ENCODE results near the gene FEM1B.

Gene FEM1B

GRCh38 chr15:68259883-68260282 is 17.7 kb upstream of the FEM1B start:
- no peak for DNase-seq

GRCh38 chr15:68261241-68261640 is 16.3 kb upstream of the FEM1B start:
- no peak for DNase-seq

GRCh38 chr15:68261980-68262379 is 15.6 kb upstream of the FEM1B start:
- DNase-seq = no peak

DNA sequence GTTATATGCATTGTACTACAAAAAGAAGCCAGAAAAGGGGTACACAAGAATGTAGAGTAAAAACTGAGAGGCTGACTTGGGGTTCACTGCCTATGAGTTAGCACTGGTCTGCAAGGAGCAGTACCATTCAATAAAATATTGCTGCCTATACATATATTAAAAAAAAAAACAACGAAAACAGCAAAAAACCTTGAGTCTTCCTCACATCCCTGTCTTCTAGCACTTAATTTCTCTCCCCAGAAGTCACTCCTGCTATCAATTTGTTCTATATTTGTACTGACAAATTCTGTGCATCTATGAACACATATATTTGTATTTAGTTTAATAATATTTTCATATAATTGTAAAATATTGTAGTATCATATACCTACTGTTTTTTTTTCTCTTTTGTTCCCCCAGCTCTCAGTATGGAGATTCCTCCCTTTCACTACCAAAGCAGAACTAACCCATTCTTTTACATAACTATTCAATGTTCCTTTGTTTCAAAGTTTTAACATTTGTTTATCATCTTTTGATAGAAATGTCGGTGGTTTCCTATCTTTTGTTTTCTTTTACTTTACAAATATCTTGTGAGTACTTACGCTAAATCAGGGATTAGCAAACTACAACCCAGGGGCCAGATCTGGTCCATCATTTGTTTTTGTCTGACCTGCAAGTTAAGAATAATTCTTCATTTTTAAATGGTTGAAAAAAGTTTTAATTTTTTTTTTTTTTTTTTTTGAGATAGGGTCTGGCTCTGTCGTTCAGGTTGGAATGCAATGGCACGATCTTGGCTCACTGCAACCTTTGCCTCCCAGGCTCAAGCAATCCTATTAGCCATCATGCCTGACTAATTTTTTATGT is 14.8 kb upstream of the FEM1B start:
- DNase-seq = no peak

DNA sequence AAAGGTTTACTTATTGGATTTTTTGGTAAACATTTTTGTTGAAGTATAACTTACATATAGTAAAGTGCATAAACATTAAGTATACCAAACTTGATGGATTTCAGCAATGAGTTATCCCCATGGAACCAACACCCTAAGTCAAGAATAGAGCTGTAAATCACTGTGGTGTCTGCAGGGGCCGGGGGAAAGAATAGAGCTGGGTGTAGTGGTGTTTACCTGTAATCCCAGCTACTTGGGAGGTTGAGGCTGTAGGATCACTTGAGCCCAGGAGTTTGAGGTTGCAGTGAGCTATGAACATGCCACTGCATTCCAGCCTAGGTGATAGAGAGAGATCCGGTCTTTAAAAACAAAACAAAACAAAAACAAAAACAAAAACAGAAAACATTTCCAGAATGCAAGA is 13.3 kb upstream of the FEM1B start:
- DNase-seq = no peak

DNA sequence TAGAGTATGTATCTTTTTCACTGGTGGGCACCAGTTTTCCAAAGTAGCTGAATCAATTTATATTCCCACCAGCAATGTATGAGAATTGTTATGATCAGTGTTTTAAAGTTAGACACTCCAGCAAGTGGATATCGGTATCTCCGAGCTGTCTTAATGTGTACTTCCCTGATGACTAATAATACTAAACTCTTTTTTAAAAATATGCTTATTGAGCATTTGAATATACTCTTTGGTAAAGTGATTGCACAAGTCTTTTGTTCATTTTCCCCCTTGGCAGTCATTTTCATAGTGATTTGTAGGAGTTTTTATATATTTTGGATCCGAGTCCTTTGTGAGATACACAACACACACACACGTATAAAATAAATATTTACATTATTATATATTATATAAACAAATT is 12.5 kb upstream of the FEM1B start:
- DNase-seq = no peak

DNA sequence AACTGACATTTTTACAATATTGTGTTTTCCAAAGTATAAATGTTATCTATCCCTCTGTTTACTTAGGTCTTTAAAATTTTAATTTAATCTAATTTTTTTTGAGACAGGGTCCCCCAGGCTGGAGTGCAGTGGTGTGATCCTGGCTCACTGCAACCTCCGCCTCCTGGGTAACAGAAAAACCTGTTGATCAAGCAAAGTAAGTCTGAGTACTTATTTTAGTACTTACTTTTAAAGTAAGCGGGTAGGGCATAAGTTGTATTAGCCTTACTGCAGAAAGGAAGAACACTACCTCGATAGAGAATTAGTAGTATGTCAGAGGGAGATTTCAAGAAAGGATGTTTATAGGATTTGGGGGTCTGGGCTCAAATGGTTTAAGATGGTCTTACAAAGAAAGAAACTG is 11.9 kb upstream of the FEM1B start:
- DNase-seq = no peak

- no peak for DNase-seq
Observed at GRCh38 chr15:68268405-68268804, 9.1 kb upstream of the FEM1B start.

DNA sequence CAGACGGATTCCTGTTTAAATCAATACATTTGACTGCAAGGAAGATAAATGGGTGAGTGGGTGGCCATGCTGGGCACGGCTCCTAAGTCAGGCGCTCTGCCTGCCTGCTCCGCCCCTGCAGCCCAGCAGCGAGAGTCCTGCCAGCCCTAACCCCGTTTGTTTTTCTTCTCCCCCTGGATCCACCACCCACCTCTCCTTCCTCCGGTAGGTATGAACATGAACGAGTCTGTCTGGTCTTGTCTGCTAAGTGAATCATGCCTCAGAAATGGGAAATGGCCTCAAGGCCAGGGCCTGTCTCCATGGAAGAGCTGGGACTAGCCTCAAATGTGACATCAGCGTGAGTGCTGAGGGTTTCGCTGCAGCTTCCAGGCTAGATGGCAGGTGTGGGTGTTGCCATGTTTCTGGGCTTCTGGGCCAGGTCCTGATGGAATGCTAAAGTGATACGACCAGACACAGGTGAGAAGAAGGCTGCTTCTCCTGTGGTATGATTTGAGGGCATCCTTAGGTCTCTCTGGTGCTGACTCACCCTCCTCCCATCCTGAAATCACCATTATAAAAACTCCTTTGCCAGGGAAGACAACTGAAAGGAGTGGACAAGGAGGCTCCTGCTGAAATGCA is 5.6 kb upstream of the FEM1B start:
- no peak for DNase-seq

DNA sequence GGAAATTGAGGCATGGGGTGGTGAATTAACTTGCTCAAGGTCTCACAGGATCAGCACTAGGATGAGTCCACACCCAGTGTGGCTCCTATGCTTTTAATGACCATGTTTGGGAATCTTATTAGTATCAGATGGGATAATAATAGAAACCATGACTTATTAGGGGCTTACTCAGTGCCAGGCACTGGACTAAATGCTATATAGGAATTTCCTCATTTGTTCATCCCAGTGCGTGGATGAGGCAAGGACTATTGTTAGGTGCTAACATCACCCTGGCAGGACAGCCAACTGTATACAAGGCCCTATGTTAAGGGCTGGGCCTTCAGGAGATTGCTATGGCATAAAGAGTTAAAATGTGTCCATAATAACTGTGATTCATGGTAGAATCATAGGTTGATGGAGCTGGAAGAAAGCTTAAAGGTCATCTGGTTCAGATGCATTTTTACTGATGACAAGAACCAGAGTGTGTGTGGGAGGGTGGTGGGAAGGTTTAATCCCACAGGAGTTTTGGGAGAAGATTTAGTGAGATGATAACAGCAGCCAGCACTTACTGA is 4.7 kb upstream of the FEM1B start:
- DNase-seq = no peak

GRCh38 chr15:68274201-68274848 is 3.2 kb upstream of the FEM1B start:
- no peak for DNase-seq

DNA sequence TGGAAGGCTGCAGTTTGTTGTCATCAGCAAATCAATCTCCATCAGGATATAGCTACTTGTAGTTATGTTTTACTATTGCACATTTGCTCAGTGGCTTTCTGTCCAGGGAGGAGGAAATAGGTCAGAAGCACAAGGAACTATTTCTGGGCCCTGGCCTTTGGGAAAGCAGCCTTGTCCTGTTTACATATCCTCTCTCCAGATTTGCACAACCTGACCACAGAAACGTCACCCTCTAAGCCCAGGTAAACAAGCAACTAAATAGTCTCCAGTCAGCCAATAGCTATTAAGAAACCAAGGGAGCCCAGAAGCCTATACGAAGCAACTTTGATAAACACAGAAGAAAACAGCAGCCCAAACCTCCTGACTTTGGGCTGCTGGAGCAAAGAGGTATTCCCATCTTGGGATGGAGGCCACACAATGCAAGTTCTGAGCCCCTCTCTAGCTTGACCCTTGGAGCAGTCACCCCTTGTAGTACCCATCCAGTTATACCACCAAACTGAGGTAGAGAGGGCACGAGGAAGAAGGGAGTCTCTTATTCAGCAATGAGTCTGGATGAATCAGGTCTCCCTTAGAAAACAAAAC is 2.3 kb upstream of the FEM1B start:
- DNase-seq = no peak

- no peak for DNase-seq
Observed at GRCh38 chr15:68276668-68277067, 877 bp upstream of the FEM1B start.

GRCh38 chr15:68277131-68277602 is 378 bp upstream of the FEM1B start:
- no peak for DNase-seq

DNA sequence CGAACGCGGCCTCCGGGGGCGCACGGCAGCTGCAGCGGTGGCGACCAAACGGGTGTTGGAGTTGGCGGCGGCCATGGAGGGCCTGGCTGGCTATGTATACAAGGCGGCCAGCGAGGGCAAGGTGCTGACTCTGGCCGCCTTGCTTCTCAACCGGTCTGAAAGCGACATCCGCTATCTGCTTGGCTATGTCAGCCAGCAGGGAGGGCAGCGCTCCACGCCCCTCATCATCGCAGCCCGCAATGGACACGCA is 725 bp downstream of the FEM1B start:
- no peak for DNase-seq

- DNase-seq = no peak
Observed at GRCh38 chr15:68278595-68279405, 1.3 kb downstream of the FEM1B start.

- no peak for DNase-seq
Observed at GRCh38 chr15:68279779-68280753, 2.5 kb downstream of the FEM1B start.

- DNase-seq = no peak
Observed at GRCh38 chr15:68281008-68281407, 3.5 kb downstream of the FEM1B start.

DNA sequence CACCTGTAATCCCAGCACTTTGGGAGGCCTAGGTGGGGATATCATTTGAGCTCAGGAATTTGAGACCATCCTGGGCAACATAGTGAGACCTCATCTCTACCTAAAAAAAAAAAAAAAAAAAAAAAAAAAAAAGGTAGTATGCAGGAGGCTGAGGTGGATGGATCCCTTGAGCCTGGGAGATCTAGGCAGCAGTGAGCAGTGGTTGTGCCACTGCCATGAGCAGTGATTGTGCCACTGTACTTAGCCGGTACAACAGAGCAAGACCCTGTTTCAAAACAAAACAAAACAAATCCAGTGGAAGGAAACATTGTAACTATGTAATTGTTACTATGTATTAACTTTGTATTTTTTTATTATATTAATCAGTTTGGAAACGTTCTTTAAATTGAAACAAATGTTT is 5.9 kb downstream of the FEM1B start:
- no peak for DNase-seq

- no peak for DNase-seq
Observed at GRCh38 chr15:68284616-68285258, 7.2 kb downstream of the FEM1B start.

All from activated CD8-positive, alpha-beta memory T cell treated with anti-CD3 and anti-CD28 coated beads, Interleukin-2, amount 50 U/mL, for 4 hours (primary cell).